ENCODE results near the gene ALKBH2.

GRCh38 chr12:109130297-109131153 is 37.3 kb upstream of the ALKBH2 start:
- TF ChIP-seq POLR2A (IDR thresholded peaks at IDR 0.05): peak in 1 of 2 donors; percentile 21
- TF ChIP-seq CTCF (IDR thresholded peaks at IDR 0.05 in 4 of 5, conservative IDR thresholded peaks at IDR 0.05 in 1 of 5): no peak

Data from gastrocnemius medialis (tissue), 4 donors.